Activated naive CD4-positive, alpha-beta T cell treated with Interleukin-2 at 50 U/mL for 16 hours (primary cell): Measurements from ENCODE around the gene UBXN1.
A peak's percentile ranks its signal among the peaks of the same experiment; 100 is the strongest.

Experiments
- DNase-seq: peaks from one replicate; pipeline ENCODE4 v3.0.0-alpha.2; 2020

Gene UBXN1, protein sequence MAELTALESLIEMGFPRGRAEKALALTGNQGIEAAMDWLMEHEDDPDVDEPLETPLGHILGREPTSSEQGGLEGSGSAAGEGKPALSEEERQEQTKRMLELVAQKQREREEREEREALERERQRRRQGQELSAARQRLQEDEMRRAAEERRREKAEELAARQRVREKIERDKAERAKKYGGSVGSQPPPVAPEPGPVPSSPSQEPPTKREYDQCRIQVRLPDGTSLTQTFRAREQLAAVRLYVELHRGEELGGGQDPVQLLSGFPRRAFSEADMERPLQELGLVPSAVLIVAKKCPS

DNA sequence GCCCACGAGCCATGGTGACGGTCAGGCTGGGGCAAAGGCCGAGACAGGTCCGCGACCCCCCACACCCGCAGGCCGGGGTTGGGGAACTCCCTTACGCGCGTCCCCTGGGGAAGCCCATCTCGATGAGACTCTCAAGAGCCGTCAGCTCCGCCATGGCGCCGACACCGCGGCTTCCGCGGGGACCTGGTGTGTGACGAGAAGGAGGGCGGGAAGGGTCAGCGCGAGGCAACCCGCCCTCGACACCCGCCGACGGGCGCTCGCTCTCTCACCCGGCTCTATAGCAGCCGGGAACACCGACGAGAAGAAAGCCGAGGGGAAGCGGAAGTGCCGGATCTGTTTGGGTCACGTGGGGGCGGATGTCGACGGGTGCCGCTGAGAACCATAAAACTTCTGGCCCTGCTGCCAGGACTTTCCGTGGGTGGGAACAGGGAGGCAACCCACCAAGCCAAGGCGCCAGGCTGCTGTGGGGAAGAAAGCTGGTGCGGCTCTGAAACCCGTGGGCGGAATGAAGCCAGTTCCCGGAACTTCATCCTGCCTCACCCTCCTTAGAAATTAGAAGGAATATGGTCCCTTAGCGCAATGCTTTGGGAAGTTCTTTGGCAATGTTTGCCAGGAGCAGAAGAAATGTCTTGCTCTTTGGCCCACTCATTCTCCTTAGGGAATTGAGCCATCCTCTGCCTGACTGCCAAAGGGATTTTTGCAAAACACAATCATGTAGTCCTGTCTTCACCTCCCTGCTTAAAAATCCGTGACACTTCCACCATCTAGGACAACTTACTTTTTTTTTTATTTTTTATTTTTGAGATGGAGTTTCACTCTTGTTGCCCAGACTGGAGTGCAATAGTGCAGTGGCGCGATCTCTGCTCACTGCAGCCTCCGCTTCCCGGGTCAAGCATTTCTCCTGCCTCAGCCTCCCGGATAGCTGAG lies at the start of gene UBXN1:
Gene UBXN1 (minus strand): TSS at position 304 of the 927 bp plus-strand sequence. CDS start 150 bp downstream, at position 154.
- DNase-seq, result peak; percentile 88

DNA sequence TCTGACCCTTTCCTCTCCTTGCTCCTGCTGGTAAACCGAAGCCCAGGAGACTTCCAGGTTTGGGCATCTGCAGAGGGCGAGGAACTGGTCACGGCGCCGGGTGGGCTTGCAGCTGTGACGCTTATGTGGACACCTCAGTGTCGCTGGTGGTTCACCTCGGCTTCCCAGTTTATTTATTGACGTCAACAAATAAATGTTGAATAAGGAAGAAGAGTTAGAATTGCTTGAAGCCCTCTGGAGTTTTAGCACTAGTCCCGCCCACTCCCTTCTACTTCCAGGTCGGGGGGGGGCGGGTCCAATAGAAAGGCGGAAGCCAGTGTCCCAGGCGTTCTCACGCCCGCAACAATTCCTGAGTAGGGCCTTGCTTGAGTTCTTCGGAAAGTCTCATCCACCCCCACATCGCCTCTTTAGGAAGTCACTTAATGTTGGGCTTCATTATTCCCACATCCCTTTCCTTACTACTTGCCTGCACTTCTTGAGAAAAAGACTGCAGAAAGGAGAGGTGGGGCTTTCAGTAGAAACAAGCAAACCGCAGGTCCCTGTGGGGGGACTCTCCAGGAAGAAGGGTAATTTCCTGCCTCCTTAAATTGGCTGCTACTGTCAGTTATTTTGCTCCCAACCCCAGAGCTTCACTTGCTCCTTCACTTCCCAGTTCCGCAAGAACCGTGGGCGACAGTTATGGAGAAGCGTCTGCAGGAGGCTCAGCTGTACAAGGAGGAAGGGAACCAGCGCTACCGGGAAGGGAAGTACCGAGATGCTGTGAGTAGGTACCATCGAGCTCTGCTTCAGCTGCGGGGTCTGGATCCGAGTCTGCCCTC lies 49.5 kb upstream of the UBXN1 start, which contains the start of gene TTC9C:
Gene TTC9C (plus strand): TSS at position 316 of the 818 bp plus-strand sequence. CDS start 363 bp downstream, at position 679.
- peak; percentile 85 for DNase-seq

DNA sequence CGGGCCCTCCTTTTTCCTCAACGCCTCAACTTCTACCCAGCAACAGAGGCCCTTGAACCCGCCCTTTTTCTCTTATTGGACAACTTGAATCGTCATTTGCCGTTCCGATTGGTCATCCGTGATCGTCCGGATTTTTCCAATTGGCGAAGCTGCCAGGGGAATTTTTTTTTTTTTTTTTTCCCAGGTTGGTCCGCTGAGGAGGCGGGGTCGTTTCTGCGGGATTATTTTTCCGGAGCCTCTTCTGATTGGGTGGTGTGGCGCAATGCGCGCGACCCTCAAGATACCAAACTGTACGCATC lies 48.9 kb upstream of the UBXN1 start:
- DNase-seq, result peak; percentile 82

DNA sequence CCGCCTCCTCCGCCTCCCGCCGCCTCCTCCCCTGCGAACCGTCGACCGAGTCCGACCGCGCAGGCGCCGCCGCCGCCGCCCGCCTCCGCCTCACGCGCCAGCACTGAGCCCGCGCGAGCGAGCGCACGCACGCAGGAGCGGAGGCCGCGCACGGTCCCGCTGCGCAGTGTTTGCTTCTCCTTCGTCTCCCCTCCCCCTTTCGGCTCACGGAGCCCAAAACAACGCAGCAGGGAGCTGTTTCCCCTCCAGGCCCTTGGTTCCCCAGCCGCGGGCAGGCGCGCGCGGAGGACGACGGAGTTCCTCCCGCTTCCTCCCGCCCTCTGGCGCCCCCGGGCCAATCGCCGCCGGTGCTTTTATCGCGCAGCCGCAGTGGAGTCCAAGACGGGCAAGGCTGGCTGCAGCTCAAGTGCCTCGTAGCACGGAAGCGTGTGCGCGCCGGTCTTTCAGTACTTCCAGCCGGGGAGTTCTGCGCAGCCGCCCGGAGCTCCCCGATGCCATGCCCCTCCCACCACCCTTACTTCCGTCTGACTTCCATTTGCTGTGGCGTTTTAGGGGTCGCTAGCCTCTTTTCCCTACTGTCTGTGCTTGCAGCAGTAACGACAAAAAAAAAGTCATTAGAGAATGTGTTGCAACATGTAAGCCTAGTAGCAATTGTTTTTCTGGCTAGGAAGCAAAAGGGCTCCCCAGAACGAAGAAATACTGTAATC lies 48.4 kb upstream of the UBXN1 start, which contains the start of gene HNRNPUL2:
Gene HNRNPUL2 (minus strand): TSS at position 293 of the 707 bp plus-strand sequence. CDS start 301 bp downstream, outside the sequence.
- DNase-seq, result peak; percentile 99

DNA sequence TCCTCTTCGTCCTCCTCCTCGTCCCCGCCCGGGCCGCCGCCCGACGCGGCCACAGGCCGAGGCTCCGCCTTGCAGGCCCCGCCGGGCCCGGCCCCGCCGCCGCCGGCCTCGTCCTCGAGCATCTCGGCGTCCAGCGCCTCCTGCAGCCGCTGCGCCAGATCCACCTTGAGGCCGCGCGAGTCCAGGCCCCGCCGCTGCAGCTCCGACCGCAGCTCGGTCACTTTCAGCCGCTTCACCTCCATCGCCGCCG lies 48.0 kb upstream of the UBXN1 start:
- no peak for DNase-seq

DNA sequence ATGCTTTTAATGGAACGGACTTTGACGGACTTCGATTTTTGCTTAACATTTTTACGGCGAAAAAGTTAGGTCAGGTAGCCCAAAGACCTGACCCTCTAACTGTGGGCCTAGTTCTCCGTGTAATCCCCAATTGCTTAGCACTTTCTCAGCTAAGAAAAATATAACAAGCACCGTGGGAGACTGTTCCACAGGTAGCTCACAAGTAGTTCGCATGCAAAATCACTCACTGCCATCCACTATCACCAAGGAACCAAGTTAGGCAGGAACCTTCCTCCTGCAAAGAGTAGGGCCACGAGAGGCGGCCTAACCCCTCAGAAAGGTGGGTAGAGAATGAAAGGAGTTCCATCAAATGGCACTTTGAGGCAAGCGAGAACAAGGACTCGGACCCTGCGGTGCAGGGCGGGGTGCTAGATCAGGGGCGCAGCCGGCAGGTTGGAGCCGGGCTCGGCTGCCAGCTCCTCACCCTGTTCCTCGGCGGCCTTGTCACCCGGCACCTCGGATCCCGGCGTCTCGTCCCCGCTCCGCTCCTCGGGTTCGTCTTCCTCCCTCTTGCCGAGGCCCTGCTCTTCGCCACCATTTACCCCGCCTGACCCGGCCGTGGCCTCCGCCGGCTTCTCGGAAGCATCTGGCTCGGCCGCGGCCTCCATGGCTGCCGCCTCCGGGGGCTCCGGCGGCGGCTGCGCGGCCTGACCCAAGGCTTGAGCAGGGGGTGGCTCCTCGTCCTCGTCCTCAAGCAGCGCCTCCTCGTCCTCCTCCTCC lies 47.5 kb upstream of the UBXN1 start:
- no peak for DNase-seq

DNA sequence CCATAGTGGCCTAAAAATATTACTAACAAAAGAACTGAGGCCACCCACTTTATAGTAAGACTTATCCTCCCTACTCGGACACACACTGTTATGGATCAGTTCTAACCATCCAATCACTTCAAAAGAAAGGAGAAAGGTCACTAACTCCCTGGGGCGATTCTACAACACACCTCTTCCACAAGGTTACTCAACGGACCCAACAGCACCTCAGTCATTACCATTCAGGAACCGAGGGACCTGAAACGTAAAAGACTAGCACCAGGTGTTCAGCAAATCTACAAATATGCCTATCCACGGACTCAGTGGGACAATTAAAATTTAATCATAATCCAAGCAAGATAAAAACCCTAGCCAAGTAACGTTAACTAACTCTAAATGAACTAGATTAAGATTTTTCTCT lies 46.8 kb upstream of the UBXN1 start:
- no peak for DNase-seq

DNA sequence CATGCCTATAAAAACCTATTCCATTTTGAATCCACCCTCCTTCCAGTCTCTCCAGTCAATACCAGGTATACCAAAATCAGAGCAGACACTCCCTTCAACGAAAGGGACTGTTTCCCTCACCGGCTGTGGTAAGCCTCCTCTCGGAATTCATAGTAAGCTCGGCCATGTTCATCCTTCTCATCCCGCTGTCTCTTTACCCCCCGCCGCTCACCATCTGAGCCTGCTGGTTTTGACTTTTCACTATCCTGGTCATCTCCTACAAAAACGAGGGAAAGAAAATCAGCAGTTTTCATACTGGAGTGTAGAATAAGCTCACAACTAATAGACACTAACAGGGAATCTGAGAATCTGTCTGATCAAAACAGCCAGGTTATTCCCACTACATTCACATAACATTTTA lies 45.3 kb upstream of the UBXN1 start:
- DNase-seq, result no peak

DNA sequence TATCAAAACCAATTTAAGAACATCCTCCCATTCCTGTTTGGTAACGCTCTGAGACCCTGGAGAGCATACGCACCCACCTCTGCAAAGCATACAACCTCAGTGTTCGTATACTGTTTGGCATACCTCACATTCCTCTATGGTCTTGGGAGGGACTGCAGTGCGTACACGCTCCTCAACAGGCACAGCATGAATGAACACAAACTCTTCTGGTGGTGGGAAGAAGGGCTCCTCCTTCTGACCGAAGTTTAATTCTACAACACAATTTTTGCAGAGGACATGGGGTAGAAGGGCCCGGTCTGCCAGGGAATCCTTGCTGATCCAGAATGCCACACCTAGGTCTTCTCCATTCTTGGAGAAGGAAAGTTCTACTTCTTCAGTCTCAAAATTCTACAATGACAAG lies 43.1 kb upstream of the UBXN1 start:
- no peak for DNase-seq

DNA sequence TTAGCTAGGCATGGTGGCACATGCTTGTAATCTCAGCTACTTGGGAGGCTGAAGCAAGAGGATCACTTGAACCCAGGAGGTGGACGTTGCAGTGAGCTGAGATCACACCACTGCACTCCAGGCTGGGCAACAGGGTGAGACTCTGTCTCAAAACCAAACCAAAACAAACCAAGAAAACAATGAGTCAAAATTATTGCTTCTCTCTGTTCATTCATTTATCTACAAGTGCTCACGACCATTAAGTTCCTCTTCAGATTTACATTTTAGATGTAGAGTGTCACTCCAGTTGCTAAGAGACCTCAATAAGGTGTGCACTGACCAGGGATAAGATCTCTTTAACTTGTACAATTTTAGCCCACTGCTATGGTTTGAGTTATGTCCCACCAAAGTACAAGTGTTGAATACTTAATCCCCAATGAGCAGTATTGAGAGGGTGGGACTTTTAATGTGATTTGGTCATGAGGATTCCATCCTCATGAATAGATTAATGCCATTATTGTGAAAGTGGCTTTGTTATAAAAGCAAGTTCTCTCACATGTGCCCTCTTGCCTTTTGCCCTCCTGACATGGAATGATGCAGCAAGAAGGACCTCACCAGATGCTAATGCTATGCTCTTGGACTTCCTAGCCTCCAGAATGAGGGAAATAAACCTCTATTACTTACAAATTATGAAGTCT lies 40.6 kb upstream of the UBXN1 start:
- DNase-seq, result no peak

DNA sequence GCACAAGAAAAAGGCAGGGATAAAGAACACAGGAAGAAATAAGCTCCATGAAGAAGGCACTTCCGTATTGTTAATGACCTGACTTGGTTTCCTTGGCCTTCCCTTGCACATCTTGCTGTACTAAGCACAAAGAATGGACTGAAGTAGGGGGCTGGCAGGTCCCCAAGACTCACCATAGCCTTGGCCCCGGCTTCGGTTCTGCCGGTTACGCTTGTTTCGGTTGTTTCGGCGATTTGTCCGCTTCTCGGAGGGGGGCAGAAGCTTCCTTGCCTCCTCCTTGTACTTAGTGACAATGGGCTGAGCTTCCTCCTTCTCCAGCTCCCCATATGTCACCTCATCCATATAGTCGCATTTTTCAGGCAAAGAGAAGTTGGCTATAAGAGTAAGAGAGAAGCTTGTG lies 37.9 kb upstream of the UBXN1 start:
- DNase-seq, result no peak

DNA sequence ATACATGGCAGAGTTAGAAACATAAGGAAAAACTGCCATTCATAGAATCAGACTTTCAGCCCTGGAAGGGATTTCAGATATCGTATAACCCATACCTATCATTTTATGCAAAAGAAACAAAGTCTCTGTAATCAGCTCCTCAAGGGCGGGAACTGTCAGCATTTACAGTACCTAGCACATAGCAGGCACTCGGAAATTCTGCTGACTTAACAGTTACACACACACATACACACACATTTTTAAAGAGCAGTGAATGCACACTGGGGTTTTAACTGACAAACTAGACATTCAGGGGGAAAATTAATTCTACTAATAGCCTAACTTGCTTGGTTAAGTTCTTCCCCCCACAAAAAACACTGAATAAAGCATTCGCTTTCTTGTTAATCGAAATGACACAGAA lies 37.3 kb upstream of the UBXN1 start:
- DNase-seq, result no peak

DNA sequence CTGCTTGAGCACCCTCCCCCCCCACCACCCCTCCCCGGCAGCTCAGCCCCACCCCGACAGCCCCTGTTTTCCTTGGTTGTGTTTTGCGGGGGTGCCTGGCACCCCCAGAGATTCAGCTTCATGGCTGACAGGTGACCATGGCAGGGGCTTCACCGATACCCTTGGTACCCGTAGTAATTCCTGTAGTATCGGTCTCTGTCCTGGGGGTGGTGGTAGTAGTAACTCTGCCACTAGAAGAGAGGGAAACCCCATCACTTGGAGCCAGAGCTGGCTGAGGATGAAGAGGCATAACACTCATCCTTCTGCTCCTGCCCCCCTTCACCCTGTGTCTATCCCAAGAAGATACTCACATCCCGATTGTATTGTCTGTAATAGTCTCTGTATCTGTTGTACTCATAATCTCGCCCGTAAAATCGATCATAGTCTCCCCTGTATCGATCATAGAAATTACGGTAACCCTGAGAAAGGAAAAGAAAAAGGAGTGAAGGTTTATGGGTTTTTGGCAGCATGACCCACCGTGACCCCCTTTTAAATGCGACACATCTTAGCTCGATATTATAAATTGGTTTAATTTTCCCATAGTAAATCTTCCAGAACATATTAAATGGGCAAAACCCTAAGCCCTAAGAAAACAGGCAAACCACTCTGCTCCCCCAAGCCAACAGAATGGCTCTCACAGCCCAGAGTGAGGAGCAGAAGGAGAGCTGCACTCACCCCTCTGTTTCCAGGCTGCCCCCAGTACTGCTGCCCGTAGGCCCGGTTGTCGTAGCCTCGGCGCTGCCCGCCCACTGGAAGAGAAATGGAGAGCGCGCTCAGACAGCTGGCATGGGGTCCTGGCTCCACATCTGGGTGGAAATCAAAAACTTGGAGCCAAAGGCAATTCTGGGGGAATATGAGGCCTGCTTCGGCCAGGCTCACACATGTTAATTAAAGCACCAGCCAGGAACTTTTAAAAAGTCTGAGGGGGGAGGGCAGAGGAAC lies 36.6 kb upstream of the UBXN1 start:
- no peak for DNase-seq

DNA sequence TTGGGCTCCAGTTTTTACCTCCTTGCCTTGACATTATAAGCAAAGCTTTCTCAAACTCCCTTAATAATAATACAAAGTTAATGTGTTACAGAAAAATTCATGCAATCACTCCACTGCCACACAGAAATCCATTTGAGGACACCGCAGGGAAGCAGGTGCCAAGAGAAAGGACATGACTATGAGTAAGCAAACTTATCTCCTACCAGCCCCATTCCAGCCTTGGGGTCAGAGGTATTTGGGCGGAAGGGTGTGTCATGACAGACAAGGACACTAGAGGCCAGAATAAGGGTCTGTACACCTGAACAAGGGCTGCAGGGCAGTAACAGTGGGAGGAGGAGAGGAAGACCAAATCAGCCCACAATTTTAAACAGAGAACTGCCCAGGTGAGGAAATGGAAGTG lies 34.5 kb upstream of the UBXN1 start:
- no peak for DNase-seq

DNA sequence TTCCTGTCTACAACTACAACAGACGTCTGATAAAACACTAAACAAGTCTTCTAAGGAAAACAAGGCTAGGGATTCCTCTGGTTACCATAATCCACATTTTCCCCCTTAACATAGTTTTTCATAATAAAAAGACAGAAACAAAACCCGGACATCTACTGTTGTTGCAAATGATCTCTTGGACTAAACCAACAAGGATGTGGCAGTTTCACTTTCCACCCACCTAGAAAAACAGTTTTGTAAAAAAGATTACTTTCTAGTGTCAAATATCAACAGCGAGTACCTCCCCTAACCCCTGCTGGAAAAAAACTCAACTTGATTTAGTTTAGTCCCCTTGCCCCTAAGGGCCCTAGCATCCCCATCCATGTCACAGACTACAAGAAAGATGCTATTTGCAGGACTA lies 34.0 kb upstream of the UBXN1 start:
- no peak for DNase-seq

DNA sequence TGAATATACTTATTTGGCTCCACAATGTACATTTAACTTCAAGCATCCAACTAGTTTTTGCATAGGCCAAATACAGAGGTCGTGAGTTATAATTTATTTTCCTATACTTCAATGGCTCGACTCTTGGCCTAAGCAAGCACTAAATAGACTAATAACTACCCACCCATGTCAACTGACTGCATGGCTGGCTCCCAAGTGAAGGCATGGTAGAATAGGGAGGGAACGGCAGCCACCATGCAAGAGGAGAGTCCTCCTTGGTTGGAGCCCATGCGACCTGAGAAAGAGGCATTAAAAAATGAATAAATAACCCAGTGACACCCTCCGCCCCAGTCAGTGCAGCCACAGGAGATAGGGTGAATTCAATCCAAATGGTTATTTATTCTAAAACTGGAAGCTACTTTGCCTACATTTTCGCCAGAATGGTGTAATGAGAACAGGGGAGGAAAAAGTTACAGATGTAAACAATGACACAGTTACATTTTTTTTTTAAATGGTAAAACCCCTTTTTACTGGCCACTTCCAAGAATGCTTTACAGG lies 33.5 kb upstream of the UBXN1 start:
- no peak for DNase-seq

DNA sequence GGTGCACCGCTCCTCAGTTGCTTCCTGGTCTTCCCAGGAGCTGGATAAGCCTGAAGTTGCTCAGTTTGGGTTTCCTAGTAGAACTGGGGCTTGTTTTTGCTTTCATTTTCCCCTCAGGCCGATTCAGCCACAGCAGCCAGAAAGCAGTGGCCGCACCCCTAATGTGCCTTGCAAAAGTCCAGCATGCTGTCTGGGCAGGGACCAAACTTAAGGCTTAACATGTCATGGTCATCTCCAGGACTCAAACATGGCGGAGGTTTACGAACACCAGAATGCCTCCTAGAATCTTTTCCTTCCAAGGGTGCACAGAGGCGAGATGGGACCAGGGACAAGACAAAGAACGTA lies 31.1 kb upstream of the UBXN1 start:
- no peak for DNase-seq

DNA sequence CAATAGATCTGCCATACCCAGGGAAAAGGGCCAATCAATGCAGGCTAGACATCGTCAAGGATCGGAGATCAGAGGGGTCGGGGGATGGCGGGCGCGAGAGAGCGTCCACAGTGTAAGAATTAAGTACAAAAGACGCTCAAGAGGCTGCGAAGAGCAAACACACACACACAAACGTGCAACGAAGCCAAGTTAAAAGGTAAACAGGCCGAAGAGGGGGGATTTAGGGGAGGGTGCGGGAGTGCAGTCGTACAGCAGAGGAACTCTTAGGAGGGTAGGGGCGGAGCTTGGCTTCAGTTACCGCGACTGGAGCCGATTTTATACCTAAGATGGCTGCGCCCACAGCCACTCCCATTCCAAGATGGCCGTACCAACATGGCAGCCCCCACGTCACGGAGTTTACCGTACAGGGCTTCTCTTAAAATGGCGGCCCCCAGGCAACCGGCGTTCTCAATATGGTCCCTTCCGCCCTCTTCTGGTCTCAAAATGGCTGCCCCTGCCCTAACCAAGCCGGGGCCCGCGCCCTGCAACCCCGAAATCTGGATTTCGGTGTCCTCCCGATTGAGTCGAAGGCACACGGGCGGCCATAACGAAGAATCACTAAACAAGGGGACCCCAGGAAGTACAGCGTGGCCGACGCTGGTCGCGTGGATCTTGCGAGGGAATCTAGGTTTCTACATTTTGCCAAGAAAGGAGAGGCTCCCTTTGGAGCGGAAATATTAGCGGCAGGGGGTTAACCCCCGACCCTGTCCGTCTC lies 30.6 kb upstream of the UBXN1 start:
- DNase-seq, result peak; percentile 96

DNA sequence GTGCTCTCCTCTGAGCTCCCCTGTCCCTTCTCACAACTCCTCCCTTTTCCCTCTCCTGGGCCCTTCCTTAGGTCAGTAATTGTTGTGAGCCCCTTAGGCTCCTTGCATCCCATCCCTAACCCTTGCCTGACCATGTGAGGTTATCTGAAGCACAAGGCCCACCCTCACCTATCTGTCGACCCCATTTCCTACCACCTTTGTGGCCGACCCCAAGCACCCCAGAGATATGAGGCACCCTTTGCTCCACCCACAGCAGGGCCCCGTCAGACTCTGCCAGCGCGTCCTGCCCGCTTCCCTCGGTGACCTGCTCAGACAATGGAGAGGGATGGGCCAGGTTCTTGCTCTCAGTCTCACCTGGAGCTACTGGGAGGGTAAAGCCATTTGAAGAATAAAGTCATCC lies 29.9 kb upstream of the UBXN1 start:
- DNase-seq, result peak; percentile 42
